Measurements from ENCODE around the gene ZNF555.
"Not testable (repeated sequence)": the region's sequence is repeated elsewhere in the genome, so short reads cannot be mapped to it uniquely, and the experiment has no call there.

Gene ZNF555

GRCh38 chr19:2807379-2808128 lies 33.7 kb upstream of the ZNF555 start:
- no peak for DNase-seq (ENCODE audit: low read depth in 2 of 2)

GRCh38 chr19:2808129-2808941 lies 32.9 kb upstream of the ZNF555 start:
- no peak for DNase-seq (ENCODE audit: low read depth in 2 of 2)

GRCh38 chr19:2809387-2810140 lies 31.7 kb upstream of the ZNF555 start:
- no peak for DNase-seq (ENCODE audit: low read depth in 2 of 2)

GRCh38 chr19:2810141-2811091 lies 30.9 kb upstream of the ZNF555 start:
- DNase-seq (ENCODE audit: low read depth in 2 of 2), result no peak

GRCh38 chr19:2811221-2811722 lies 30.0 kb upstream of the ZNF555 start:
- no peak for DNase-seq (ENCODE audit: low read depth in 2 of 2)

GRCh38 chr19:2811735-2812413 lies 29.4 kb upstream of the ZNF555 start:
- DNase-seq (ENCODE audit: low read depth in 2 of 2), result no peak

- DNase-seq (ENCODE audit: low read depth in 2 of 2), result no peak
These were observed 28.7 kb upstream of the ZNF555 start for GRCh38 chr19:2812414-2813234.

GRCh38 chr19:2813235-2814160 lies 27.8 kb upstream of the ZNF555 start:
- no peak for DNase-seq (ENCODE audit: low read depth in 2 of 2)

GRCh38 chr19:2814426-2814825 lies 26.8 kb upstream of the ZNF555 start:
- DNase-seq (ENCODE audit: low read depth in 2 of 2), result no peak

- no peak for DNase-seq (ENCODE audit: low read depth in 2 of 2)
These were observed 26.1 kb upstream of the ZNF555 start for GRCh38 chr19:2815191-2815614.

- DNase-seq (ENCODE audit: low read depth in 2 of 2), result no peak
These were observed 25.4 kb upstream of the ZNF555 start for GRCh38 chr19:2815923-2816322.

GRCh38 chr19:2816641-2817040 lies 24.6 kb upstream of the ZNF555 start:
- DNase-seq (ENCODE audit: low read depth in 2 of 2), result no peak

GRCh38 chr19:2817237-2817829 lies 23.9 kb upstream of the ZNF555 start:
- not testable (repeated sequence) for DNase-seq (ENCODE audit: low read depth in 2 of 2)

GRCh38 chr19:2819540-2820111 lies 21.6 kb upstream of the ZNF555 start, which contains the start of gene ZNF554:
ZNF554 (plus strand) TSS chr19:2819868; CDS start chr19:2820072, 204 bp downstream.
- peak; percentile 93 to 94 for DNase-seq (ENCODE audit: low read depth in 2 of 2)

- no peak for DNase-seq (ENCODE audit: low read depth in 2 of 2)
These were observed 21.1 kb upstream of the ZNF555 start for GRCh38 chr19:2820112-2820702.

- DNase-seq (ENCODE audit: low read depth in 2 of 2), result no peak
These were observed 18.4 kb upstream of the ZNF555 start for GRCh38 chr19:2822846-2823245.

- no peak for DNase-seq (ENCODE audit: low read depth in 2 of 2)
These were observed 17.6 kb upstream of the ZNF555 start for GRCh38 chr19:2823646-2824045.

Data from stimulated activated CD8-positive, alpha-beta memory T cell treated with anti-CD3 and anti-CD28 coated beads, Interleukin-15, amount 100 ng/mL, for 4 hours (primary cell).